GM18861 (cell line): ENCODE measurements around the gene HOXA9.

Experiments used
- ATAC-seq: cut with Tn5 transposase; IDR thresholded peaks from one replicate; pipeline ENCODE4 v1.9.1; 2021; ENCODE audit not compliant: unreplicated experiment

HOXA9 gene

DNA sequence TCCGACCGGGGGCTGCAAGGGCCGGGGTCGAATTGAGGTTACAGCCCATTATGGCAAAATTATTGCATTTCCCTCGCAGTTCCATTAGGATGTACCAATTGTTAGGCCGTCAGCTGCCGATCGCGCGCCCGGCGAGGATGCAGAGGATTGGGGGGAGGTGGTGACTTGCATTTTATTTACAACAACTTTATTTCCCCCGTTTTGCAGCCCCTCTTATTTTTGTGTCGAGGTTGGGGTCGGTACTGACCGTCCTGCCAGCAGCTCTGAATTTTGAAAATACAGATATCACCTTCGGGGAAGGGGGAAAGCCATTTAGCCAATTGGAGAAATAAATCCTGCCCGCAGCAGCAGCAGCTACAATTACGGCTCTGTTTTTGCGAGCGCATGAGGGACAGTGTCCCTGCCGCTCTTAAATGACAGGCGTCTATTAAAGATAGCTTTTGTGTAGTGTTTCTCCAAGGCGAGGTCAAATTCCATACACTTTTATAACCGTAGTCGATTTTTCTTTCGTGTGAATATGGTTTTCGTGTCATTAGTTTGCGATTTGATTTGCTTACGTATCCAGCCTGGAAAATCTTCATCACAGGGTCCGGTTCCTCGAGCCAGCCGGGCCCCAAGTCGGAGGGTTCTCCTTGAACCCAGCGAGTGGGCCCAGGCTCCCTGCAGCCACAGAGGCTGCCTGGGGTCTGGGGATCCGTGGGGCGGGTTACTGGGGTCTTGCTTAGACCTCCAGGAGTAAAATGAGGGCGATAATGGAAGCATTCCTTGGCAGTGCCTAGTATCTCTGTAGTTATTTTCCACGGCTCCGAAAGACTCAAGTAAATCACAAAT, 21.2 kb downstream of the HOXA9 start:
- no peak for ATAC-seq

DNA sequence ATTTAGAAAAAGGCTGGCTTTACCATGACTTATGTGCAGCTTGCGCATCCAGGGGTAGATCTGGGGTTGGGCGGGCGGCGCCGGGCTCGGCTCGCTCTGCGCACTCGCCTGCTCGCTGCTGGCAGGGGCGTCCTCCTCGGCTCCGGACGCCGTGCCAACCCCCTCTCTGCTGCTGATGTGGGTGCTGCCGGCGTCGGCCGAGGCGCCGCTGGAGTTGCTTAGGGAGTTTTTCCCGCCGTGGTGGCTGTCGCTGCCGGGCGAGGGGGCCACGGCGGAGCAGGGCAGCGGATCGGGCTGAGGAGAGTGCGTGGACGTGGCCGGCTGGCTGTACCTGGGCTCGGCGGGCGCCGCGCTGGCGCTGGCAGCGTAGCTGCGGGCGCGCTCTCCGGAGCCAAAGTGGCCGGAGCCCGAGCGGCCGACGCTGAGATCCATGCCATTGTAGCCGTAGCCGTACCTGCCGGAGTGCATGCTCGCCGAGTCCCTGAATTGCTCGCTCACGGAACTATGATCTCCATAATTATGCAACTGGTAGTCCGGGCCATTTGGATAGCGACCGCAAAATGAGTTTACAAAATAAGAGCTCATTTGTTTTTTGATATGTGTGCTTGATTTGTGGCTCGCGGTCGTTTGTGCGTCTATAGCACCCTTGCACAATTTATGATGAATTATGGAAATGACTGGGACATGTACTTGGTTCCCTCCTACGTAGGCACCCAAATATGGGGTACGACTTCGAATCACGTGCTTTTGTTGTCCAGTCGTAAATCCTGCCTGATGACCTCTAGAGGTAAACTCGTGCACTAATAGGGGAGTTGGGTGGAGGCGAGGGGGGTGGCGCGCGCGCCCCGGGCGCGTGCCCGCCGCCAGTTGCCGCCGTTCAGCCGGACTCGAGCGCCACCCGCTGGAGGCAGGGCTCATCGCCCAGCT, 22.1 kb downstream of the HOXA9 start, which contains the start of gene HOXA5:
Gene HOXA5, minus strand, starts transcription at position 659 of the 927 bp plus-strand sequence. Its CDS starts 74 bp downstream, at position 585.
- no peak for ATAC-seq

DNA sequence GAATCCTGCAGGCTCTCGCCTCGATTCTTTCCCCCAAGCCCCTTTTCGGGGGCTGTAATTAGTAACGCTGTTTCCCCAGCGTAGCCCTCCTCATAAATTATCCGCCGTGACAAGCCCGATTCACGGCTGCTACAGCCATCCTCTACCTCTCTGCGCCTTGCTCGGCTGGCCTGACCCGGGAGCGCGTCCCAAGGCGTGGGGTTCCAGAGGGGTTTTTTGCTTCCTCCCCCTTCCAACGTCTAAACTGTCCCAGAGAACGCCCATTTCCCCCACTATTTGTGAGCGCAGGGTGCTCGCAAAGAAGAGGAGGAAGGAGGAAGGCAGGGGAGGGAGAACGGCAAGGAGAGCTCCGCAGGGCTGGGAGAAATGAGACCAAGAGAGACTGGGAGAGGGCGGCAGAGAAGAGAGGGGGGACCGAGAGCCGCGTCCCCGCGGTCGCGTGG, 22.7 kb downstream of the HOXA9 start:
- ATAC-seq: no peak

DNA sequence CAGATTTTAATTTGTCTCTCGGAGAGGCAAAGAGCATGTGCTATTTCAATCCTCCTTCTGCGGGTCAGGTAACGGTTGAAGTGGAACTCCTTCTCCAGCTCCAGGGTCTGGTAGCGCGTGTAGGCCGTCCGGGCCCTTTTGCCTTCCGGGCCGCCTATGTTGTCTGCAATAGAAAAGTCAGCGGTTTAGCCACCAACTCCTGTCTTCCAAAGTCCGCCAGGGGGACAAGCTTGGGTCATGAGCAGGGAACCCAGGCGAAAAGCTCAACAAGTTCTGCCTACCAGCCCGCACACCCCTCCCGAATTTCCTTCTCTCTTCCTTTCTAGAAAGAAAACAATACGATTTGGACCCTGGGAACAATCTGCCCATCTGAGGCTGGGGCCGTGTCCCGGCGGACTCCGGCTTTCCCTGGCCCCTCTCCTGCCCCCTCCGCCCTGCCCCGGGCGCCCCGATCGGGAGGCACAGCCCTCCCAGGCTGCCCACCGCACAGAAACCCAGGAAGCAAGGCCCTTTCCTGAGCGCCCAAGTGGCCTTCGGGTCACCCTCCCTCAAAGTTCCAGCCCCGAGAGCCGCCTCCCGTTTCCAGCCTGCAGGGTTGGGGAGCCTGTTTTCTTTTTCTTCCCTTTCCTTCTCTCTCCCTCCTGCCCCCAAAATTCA, 23.3 kb downstream of the HOXA9 start:
- no peak for ATAC-seq

- no peak for ATAC-seq
Observed at GRCh38 chr7:27141137-27141922, 24.0 kb downstream of the HOXA9 start.

DNA sequence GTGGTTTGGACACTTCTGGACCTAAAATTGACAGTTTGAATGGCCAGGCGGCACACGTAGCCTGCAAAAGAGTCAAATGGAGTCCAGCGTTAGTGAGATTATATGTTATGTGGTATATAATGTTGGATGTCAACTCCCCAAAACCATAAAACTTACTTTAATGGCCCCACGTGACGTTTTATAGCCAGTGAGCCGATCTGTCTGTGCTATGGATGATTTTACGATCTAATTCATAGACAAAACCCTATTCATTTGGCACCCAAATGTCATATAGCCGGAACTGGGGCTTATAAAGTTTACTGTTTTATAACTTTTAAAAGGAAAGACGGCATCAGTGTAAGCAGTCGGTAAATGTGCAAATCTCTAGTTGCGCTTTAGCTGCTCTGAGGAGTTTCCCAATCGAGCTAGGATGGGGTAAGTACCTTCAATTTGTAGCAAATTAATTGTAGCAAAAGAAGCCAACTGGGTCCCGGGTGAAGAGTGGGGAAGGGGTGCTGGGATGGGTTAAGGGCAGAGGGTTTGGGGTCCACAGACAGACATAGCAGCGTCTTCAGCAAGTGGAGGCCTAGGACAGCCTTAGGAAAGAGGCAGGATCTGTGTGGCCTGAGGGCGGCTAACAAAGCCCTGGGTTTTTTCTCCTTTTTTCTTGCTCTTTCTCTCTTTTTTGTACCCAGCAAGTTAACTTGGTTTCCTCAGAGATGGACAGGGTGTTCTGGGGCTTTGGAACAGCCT, 25.0 kb downstream of the HOXA9 start:
- no peak for ATAC-seq

DNA sequence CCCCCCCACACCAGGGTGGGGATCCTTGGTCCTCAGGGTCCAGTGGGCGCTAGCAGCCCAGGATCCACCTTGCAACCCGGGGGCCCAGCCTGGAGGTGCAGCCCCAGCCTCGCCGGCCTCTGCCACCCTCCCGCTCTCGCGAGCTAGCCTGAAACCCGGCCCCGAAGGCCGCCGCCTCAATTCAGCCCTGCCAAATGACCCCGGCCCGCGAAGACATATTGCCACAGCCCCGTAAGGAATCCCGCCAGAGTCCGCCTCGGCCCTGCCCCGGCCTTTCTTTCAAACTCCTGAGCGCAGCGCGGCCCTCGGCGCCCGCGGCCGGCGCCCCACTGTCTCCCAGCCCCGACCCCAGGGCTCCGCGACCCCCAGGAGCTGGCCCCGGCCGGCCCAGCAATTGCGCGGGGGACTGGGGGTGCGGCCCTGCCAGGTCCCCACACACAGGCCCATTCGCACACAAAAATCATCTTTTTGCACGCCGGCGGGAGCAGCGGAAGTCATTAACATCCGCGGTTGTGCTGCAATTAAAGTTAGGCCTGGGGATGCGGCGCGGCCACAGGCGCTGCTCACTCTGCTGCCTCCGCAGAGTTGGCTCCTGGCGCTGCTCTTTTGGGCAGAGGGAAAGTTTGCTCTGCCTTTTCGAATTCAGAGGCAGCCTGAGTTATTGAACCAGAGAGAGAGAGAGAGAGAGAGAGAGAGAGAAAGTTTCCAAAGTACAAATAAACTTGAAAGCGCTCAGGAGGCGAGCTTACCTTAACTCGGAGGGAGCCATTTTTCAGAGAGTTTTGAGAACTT, 25.8 kb downstream of the HOXA9 start:
- no peak for ATAC-seq

GRCh38 chr7:27138985-27139333, 26.4 kb downstream of the HOXA9 start:
- no peak for ATAC-seq

GRCh38 chr7:27138472-27138871, 26.9 kb downstream of the HOXA9 start:
- no peak for ATAC-seq

- ATAC-seq: no peak
Observed at GRCh38 chr7:27137640-27138315, 27.6 kb downstream of the HOXA9 start.

DNA sequence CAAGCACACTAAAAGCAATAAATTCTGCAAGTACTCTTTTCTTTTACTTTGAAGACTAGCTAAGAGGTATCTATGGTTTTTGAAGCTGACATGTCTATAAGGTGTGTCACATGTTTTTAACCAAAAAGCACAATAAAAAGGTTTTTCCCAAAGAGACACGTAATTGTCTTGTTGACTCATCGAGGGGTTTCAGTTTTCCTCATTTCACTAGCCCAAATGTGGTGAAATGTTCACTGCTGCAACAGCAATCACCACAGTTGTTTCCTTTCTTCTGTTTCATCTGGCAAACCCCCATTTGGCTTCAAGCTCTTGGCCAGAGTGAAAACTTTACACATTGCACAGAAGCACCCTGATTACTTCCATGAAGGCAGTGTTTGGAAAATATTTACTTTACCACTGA, 30.9 kb downstream of the HOXA9 start:
- ATAC-seq: no peak

- no peak for ATAC-seq
Observed at GRCh38 chr7:27133409-27134231, 31.7 kb downstream of the HOXA9 start.

DNA sequence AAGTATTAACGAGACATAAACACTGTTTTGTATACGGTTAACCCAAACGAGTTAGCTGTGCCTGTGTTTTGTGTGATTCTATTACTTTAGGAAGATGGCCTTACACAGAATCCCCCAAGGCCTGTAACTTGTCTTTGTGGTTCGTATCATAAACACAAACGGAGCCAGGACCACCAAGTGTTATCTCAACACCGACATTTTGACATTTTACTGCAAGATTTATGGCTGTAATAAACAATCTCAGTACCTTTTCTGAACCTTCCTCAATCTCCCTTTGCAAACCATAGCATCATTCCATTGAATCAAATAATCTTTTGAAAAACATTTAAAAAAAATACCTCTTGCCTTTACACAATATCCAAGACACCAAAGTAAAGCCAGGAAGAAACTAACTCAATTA, 32.4 kb downstream of the HOXA9 start:
- no peak for ATAC-seq

DNA sequence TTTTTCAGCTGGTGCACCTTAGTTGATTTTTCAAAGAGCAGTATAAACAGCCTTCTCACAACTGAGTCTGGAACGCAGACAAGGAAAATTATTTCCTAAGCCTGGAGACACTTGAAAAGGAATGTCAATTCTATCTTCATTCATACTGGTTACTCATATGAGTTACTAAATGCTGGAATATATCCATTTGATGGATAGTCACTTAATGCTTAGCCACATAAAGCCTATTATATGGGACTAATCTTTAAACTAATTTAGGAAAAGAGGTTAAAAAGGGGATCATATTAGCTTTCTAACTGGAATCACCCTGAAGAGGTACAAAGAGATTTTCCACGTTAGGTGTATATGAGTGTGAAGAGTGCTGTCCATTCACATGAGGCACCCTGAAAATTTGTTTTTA, 33.1 kb downstream of the HOXA9 start:
- no peak for ATAC-seq

- no peak for ATAC-seq
Observed at GRCh38 chr7:27131390-27131819, 33.9 kb downstream of the HOXA9 start.

- no peak for ATAC-seq
Observed at GRCh38 chr7:27130540-27131389, 34.6 kb downstream of the HOXA9 start, which contains the start of gene HOXA4. HOXA4 (minus strand) TSS chr7:27130757; CDS start chr7:27130733, 24 bp downstream.
